SK-N-SH treated with all-trans-retinoic acid at 6 μM for 48 hours (cell line): Measurements from ENCODE around the gene PCNP.
"Not testable (repeated sequence)": the region's sequence is repeated elsewhere in the genome, so short reads cannot be mapped to it uniquely, and the experiment has no call there.

Experiments used
- ATAC-seq: fragments of 200-7000 bp; cut with Tn5 transposase; 3 replicates; pipeline ENCODE4 v1.9.1; 2020; ENCODE audit warnings: mild to moderate bottlenecking, moderate library complexity
- ARNTL ChIP-seq: fragments of 450-650 bp; formaldehyde crosslinking; IDR thresholded peaks from 2 replicates; pipeline ENCODE4 v1.5.0; 2020; ENCODE audit warnings: low read depth, mild to moderate bottlenecking, moderate library complexity, borderline replicate concordance
- BACH2 ChIP-seq: fragments of 250-450 bp; sonication (Bioruptor Pico); IDR thresholded peaks from 2 replicates; pipeline ENCODE4 v1.9.0; 2021; ENCODE audit warnings: mild to moderate bottlenecking, borderline replicate concordance
- CREB5 ChIP-seq: fragments of 250-450 bp; sonication (Bioruptor Pico); IDR thresholded peaks from 2 replicates; pipeline ENCODE4 v1.5.1; 2020; ENCODE audit warnings: low read depth, mild to moderate bottlenecking, moderate library complexity
- CSDC2 ChIP-seq: fragments of 250-450 bp; sonication (Bioruptor Pico); IDR thresholded peaks from 2 replicates; pipeline ENCODE4 v1.5.0; 2020; ENCODE audit warnings: mild to moderate bottlenecking, moderate library complexity
- CSRNP3 ChIP-seq: fragments of 250-450 bp; sonication (Bioruptor Pico); IDR thresholded peaks from 2 replicates; pipeline ENCODE4 v1.5.1; 2021; ENCODE audit warnings: mild to moderate bottlenecking, moderate library complexity
- ESRRG ChIP-seq: fragments of 250-450 bp; sonication (Bioruptor Pico); IDR thresholded peaks from 2 replicates; pipeline ENCODE4 v1.6.1; 2021; ENCODE audit warnings: mild to moderate bottlenecking
- GLIS3 ChIP-seq: fragments of 250-450 bp; sonication (Bioruptor Pico); IDR thresholded peaks from 2 replicates; pipeline ENCODE4 v1.5.0; 2020; ENCODE audit warnings: mild to moderate bottlenecking, moderate library complexity
- ISL1 ChIP-seq: fragments of 250-450 bp; sonication (Bioruptor Pico); IDR thresholded peaks from 2 replicates; pipeline ENCODE4 v2.1.2; 2022; ENCODE audit warnings: mild to moderate bottlenecking, moderate library complexity
- OSR1 ChIP-seq: fragments of 250-450 bp; sonication (Bioruptor Pico); IDR thresholded peaks from 2 replicates; pipeline ENCODE4 v1.8.0; 2022; ENCODE audit warnings: moderate library complexity, mild to moderate bottlenecking, inconsistent platforms
- PATZ1 ChIP-seq: fragments of 250-450 bp; sonication (Bioruptor Pico); IDR thresholded peaks from 2 replicates; pipeline ENCODE4 v1.8.0; 2020; ENCODE audit warnings: mild to moderate bottlenecking, moderate library complexity, borderline replicate concordance
- POU6F1 ChIP-seq: fragments of 250-450 bp; sonication (Bioruptor Pico); IDR thresholded peaks from 2 replicates; pipeline ENCODE4 v1.8.0; 2021; ENCODE audit warnings: low read depth, mild to moderate bottlenecking, moderate library complexity, borderline replicate concordance
- PPARA ChIP-seq: fragments of 250-450 bp; sonication (Bioruptor Pico); IDR thresholded peaks from 2 replicates; pipeline ENCODE4 v1.5.0; 2020; ENCODE audit warnings: mild to moderate bottlenecking, borderline replicate concordance
- RARB ChIP-seq: fragments of 250-450 bp; sonication (Bioruptor Pico); IDR thresholded peaks from 2 replicates; pipeline ENCODE4 v1.8.0; 2021; ENCODE audit warnings: mild to moderate bottlenecking, moderate library complexity
- TCF4 ChIP-seq: fragments of 250-450 bp; sonication (Bioruptor Pico); IDR thresholded peaks from 2 replicates; pipeline ENCODE4 v1.8.0; 2021; ENCODE audit warnings: mild to moderate bottlenecking, moderate library complexity, borderline replicate concordance
- TSHZ2 ChIP-seq: fragments of 250-450 bp; sonication (Bioruptor Pico); IDR thresholded peaks from 2 replicates; pipeline ENCODE4 v1.5.0; 2020; ENCODE audit warnings: mild to moderate bottlenecking, moderate library complexity
- ZC3H10 ChIP-seq: fragments of 250-450 bp; sonication (Bioruptor Pico); IDR thresholded peaks from 2 replicates; pipeline ENCODE4 v1.5.1; 2021; ENCODE audit warnings: mild to moderate bottlenecking, moderate library complexity
- ZFP3 ChIP-seq: fragments of 250-450 bp; sonication (Bioruptor Pico); IDR thresholded peaks from 2 replicates; pipeline ENCODE4 v1.5.0; 2020; ENCODE audit warnings: mild to moderate bottlenecking, moderate library complexity
- ZFP30 ChIP-seq: fragments of 450-650 bp; formaldehyde crosslinking; IDR thresholded peaks from 2 replicates; pipeline ENCODE4 v1.5.0; 2022; ENCODE audit warnings: mild to moderate bottlenecking, moderate library complexity
- ZNF565 ChIP-seq: fragments of 450-650 bp; formaldehyde crosslinking; conservative IDR thresholded peaks from 2 replicates; pipeline ENCODE4 v1.5.0; 2020; ENCODE audit warnings: low read depth, mild to moderate bottlenecking, moderate library complexity
- ZNF70 ChIP-seq: fragments of 450-650 bp; formaldehyde crosslinking; IDR thresholded peaks from 2 replicates; pipeline ENCODE4 v1.5.0; 2020; ENCODE audit warnings: mild to moderate bottlenecking, moderate library complexity
- ZNF8 ChIP-seq: fragments of 450-650 bp; formaldehyde crosslinking; IDR thresholded peaks from 2 replicates; pipeline ENCODE4 v1.5.0; 2020; ENCODE audit warnings: mild to moderate bottlenecking, moderate library complexity

Gene PCNP

GRCh38 chr3:101536266-101536665 is 37.7 kb upstream of the PCNP start:
- TF ChIP-seq ZNF565 (CRISPR knock-in tag) (no peak), ZC3H10 (CRISPR knock-in tag) (no peak), RARB (CRISPR knock-in tag) (no peak), PPARA (CRISPR knock-in tag) (no peak), OSR1 (CRISPR knock-in tag) (no peak), ISL1 (CRISPR knock-in tag) (no peak), GLIS3 (CRISPR knock-in tag) (no peak), ZFP3 (CRISPR knock-in tag) (no peak), POU6F1 (CRISPR knock-in tag) (no peak), CSRNP3 (CRISPR knock-in tag) (no peak), TSHZ2 (no peak), ESRRG (CRISPR knock-in tag) (no peak), ZNF8 (no peak)
- ATAC-seq: no peak

GRCh38 chr3:101536955-101537354 is 37.0 kb upstream of the PCNP start:
- not testable (repeated sequence) for ATAC-seq

GRCh38 chr3:101542957-101543356 is 31.0 kb upstream of the PCNP start:
- ATAC-seq: no peak
- TF ChIP-seq TSHZ2: no peak
- no peak for TF ChIP-seq GLIS3 (CRISPR knock-in tag)
- no peak for TF ChIP-seq CREB5
- no peak for TF ChIP-seq TCF4 (CRISPR knock-in tag)
- no peak for TF ChIP-seq ZFP30 (CRISPR knock-in tag)
- TF ChIP-seq ZNF70 (CRISPR knock-in tag): no peak

- no peak for ATAC-seq
- no peak for TF ChIP-seq CSDC2
- TF ChIP-seq ARNTL (CRISPR knock-in tag): no peak
- no peak for TF ChIP-seq POU6F1 (CRISPR knock-in tag)
- no peak for TF ChIP-seq TCF4 (CRISPR knock-in tag)
- TF ChIP-seq BACH2 (CRISPR knock-in tag): no peak
- TF ChIP-seq RARB (CRISPR knock-in tag): no peak
- no peak for TF ChIP-seq ZNF565 (CRISPR knock-in tag)
- TF ChIP-seq PATZ1: no peak
- no peak for TF ChIP-seq ZNF70 (CRISPR knock-in tag)
- no peak for TF ChIP-seq PPARA (CRISPR knock-in tag)
These were observed 29.7 kb upstream of the PCNP start for GRCh38 chr3:101544161-101544850.
